HEK293 (cell line): Measurements from ENCODE around the gene C1QTNF12.

Experiments used
- CTCF ChIA-PET: fragments of 350-600 bp; formaldehyde crosslinking; extraction: SDS; loops from one replicate; lab custom pipeline; 2021; ENCODE audit warnings: antibody characterized with exemption; lab: Yijun Ruan, JAX
- POLR2A ChIA-PET: fragments of 300-600 bp; formaldehyde crosslinking; extraction: SDS; loops from one replicate; lab custom pipeline; 2020; ENCODE audit warnings: antibody characterized with exemption, inconsistent platforms; lab: Yijun Ruan, JAX
- H3K27ac ChIP-seq: fragments of 200-500 bp; sonication (Bioruptor generic); 2 replicates; pipeline ENCODE4 v1.5.1; 2014; ENCODE audit warnings: low read depth, low read length, control low read depth, inconsistent platforms; ENCODE audit errors: extremely low read depth
- H3K36me3 ChIP-seq, 2 experiments: fragments of 200-500 bp in 1 of 2; sonication (Bioruptor generic) in 1 of 2; 1 replicate in 1 of 2; 2 replicates in 1 of 2; pipeline ENCODE4 v1.5.1; 2014 to 2017; ENCODE audit warnings: inconsistent platforms in 2 of 2, low read length in 2 of 2; ENCODE audit not compliant: control insufficient read depth in 2 of 2, insufficient read depth in 1 of 2
- H3K4me1 ChIP-seq: fragments of 200-500 bp; sonication (Bioruptor generic); 2 replicates; pipeline ENCODE4 v1.5.1; 2014; ENCODE audit warnings: mild to moderate bottlenecking, low read length, inconsistent platforms; ENCODE audit not compliant: control insufficient read depth, insufficient read depth
- H3K4me3 ChIP-seq: 2 replicates; pipeline ENCODE4 v1.5.1; 2011; ENCODE audit warnings: low read depth, mild to moderate bottlenecking, control low read depth, low read length, moderate library complexity
- H3K9me3 ChIP-seq: fragments of 200-500 bp; sonication (Bioruptor generic); 2 replicates; pipeline ENCODE4 v1.5.1; 2014; ENCODE audit warnings: low read depth, low read length, inconsistent platforms; ENCODE audit not compliant: control insufficient read depth, insufficient read depth
- TCF7L2 ChIP-seq: IDR thresholded peaks from 2 replicates; pipeline ENCODE4 v1.6.1; 2011; ENCODE audit warnings: low read depth, mild to moderate bottlenecking, inconsistent platforms, low read length, moderate library complexity, borderline replicate concordance
- TRIM28 ChIP-seq: IDR thresholded peaks from 2 replicates; pipeline ENCODE4 v1.6.1; 2011; ENCODE audit warnings: low read length, control low read depth, borderline replicate concordance
- ZBTB17 ChIP-seq: fragments of 450-650 bp; formaldehyde crosslinking; IDR thresholded peaks from 2 replicates; pipeline ENCODE4 v1.5.1; 2016; ENCODE audit warnings: missing biosample characterization, missing genetic modification characterization
- ZBTB20 ChIP-seq: fragments of 450-650 bp; formaldehyde crosslinking; IDR thresholded peaks from 2 replicates; pipeline ENCODE4 v1.5.1; 2016; ENCODE audit warnings: missing biosample characterization, missing genetic modification characterization
- ZBTB49 ChIP-seq: fragments of 450-650 bp; formaldehyde crosslinking; IDR thresholded peaks from 2 replicates; pipeline ENCODE4 v1.5.1; 2016; ENCODE audit warnings: missing biosample characterization, missing genetic modification characterization, low read depth
- ZFP37 ChIP-seq: fragments of 450-650 bp; formaldehyde crosslinking; IDR thresholded peaks from 2 replicates; pipeline ENCODE4 v1.5.1; 2016; ENCODE audit warnings: missing biosample characterization, missing genetic modification characterization
- ZFP69B ChIP-seq: fragments of 450-650 bp; formaldehyde crosslinking; IDR thresholded peaks from 2 replicates; pipeline ENCODE4 v1.5.1; 2016; ENCODE audit warnings: missing biosample characterization, missing genetic modification characterization
- ZNF148 ChIP-seq: fragments of 450-650 bp; formaldehyde crosslinking; IDR thresholded peaks from 2 replicates; pipeline ENCODE4 v1.5.0; 2017; ENCODE audit warnings: missing biosample characterization, missing genetic modification characterization, borderline replicate concordance
- ZNF16 ChIP-seq: fragments of 450-650 bp; formaldehyde crosslinking; IDR thresholded peaks from 2 replicates; pipeline ENCODE4 v1.5.1; 2016; ENCODE audit warnings: low read depth, missing biosample characterization, missing genetic modification characterization
- ZNF184 ChIP-seq: fragments of 450-650 bp; IDR thresholded peaks from 2 replicates; pipeline ENCODE4 v1.5.1; 2018; ENCODE audit warnings: missing biosample characterization, mild to moderate bottlenecking, missing genetic modification characterization
- ZNF211 ChIP-seq: fragments of 450-650 bp; formaldehyde crosslinking; IDR thresholded peaks from 2 replicates; pipeline ENCODE4 v1.5.1; 2016; ENCODE audit warnings: low read depth, missing biosample characterization, missing genetic modification characterization
- ZNF221 ChIP-seq: fragments of 450-650 bp; formaldehyde crosslinking; IDR thresholded peaks from 2 replicates; pipeline ENCODE4 v1.5.1; 2017; ENCODE audit warnings: missing biosample characterization, missing genetic modification characterization, borderline replicate concordance
- ZNF274 ChIP-seq, 2 experiments: fragments of 200-500 bp in 1 of 2; fragments of 450-650 bp in 1 of 2; sonication (Bioruptor generic) in 1 of 2; formaldehyde crosslinking in 1 of 2; IDR thresholded peaks; 2 replicates each; pipeline versions ENCODE4 v1.5.1 to v1.6.1; 2014 to 2016; ENCODE audit warnings: borderline replicate concordance in 1 of 2, inconsistent platforms in 1 of 2, low read length in 1 of 2, missing biosample characterization in 1 of 2, missing genetic modification characterization in 1 of 2
- ZNF350 ChIP-seq: fragments of 450-650 bp; formaldehyde crosslinking; IDR thresholded peaks from 2 replicates; pipeline ENCODE4 v1.5.0; 2017; ENCODE audit warnings: missing biosample characterization, mild to moderate bottlenecking, missing genetic modification characterization
- ZNF423 ChIP-seq: fragments of 450-650 bp; formaldehyde crosslinking; IDR thresholded peaks from 2 replicates; pipeline ENCODE4 v1.5.1; 2016; ENCODE audit warnings: missing biosample characterization, missing genetic modification characterization
- ZNF560 ChIP-seq: fragments of 450-650 bp; formaldehyde crosslinking; IDR thresholded peaks from 2 replicates; pipeline ENCODE4 v1.5.1; 2017; ENCODE audit warnings: missing biosample characterization, missing genetic modification characterization, borderline replicate concordance
- ZNF623 ChIP-seq: fragments of 450-650 bp; formaldehyde crosslinking; IDR thresholded peaks from 2 replicates; pipeline ENCODE4 v1.5.1; 2016; ENCODE audit warnings: missing biosample characterization, missing genetic modification characterization
- ZNF664 ChIP-seq: fragments of 450-650 bp; formaldehyde crosslinking; IDR thresholded peaks from 2 replicates; pipeline ENCODE4 v1.5.1; 2016; ENCODE audit warnings: missing biosample characterization, missing genetic modification characterization
- ZNF76 ChIP-seq: fragments of 450-650 bp; formaldehyde crosslinking; IDR thresholded peaks from 2 replicates; pipeline ENCODE4; 2016; ENCODE audit warnings: low read depth, missing biosample characterization, missing genetic modification characterization, borderline replicate concordance
- ZNF785 ChIP-seq: fragments of 450-650 bp; formaldehyde crosslinking; IDR thresholded peaks from 2 replicates; pipeline ENCODE4 v1.5.1; 2016; ENCODE audit warnings: missing biosample characterization, missing genetic modification characterization
- ZNF837 ChIP-seq: fragments of 450-650 bp; formaldehyde crosslinking; IDR thresholded peaks from 2 replicates; pipeline ENCODE4 v1.5.1; 2016; ENCODE audit warnings: missing biosample characterization, missing genetic modification characterization
- TF ChIP-seq, protein P1 (sequence below): fragments of 450-650 bp; formaldehyde crosslinking; IDR thresholded peaks from 2 replicates; pipeline ENCODE4; 2016; ENCODE audit warnings: missing biosample characterization, missing genetic modification characterization
- TF ChIP-seq, protein P2 (sequence below): fragments of 450-650 bp; formaldehyde crosslinking; IDR thresholded peaks from 2 replicates; pipeline ENCODE4 v1.5.1; 2016; ENCODE audit warnings: missing biosample characterization, missing genetic modification characterization
- TF ChIP-seq, protein P3 (sequence below): fragments of 450-650 bp; formaldehyde crosslinking; IDR thresholded peaks from 2 replicates; pipeline ENCODE4 v1.5.1; 2016; ENCODE audit warnings: missing biosample characterization, missing genetic modification characterization
- TF ChIP-seq, protein P4 (sequence below): fragments of 450-650 bp; formaldehyde crosslinking; IDR thresholded peaks from 2 replicates; pipeline ENCODE4 v1.5.1; 2016; ENCODE audit warnings: missing biosample characterization, missing genetic modification characterization

Gene C1QTNF12

DNA sequence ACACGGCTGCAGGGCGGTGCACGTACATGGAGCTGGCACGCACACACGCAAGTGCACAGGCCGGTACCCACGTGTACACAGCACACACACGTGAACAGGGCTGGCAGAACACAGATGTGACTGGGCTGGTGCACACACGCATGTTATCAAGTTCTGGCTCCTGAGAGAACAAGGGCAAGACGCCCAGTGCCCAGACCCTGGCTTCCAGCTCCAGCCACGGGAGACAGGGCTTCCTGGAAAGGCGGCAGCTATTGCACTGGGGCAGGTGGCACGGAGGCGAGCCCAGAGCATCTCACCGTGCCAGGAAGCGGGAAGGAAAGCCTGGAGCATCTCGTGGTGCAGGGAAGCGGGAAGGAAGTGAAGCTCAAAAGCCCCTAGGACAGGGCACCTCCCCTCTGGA, 20.6 kb downstream of the C1QTNF12 start (continued):
- TF ChIP-seq TCF7L2 (no peak), ZNF76 (tag by site-specific recombination) (no peak), ZBTB17 (tag by site-specific recombination) (no peak), ZBTB49 (tag by site-specific recombination) (no peak), ZFP69B (tag by site-specific recombination) (no peak), ZNF423 (no peak), ZBTB20 (tag by site-specific recombination) (no peak), ZNF148 (tag by site-specific recombination) (no peak)
- TF ChIP-seq, protein P1, sequence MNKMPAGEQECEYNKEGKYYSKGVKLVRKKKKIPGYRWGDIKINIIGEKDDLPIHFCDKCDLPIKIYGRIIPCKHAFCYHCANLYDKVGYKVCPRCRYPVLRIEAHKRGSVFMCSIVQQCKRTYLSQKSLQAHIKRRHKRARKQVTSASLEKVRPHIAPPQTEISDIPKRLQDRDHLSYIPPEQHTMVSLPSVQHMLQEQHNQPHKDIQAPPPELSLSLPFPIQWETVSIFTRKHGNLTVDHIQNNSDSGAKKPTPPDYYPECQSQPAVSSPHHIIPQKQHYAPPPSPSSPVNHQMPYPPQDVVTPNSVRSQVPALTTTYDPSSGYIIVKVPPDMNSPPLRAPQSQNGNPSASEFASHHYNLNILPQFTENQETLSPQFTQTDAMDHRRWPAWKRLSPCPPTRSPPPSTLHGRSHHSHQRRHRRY (tag by site-specific recombination) = no peak
- TF ChIP-seq, protein P2, sequence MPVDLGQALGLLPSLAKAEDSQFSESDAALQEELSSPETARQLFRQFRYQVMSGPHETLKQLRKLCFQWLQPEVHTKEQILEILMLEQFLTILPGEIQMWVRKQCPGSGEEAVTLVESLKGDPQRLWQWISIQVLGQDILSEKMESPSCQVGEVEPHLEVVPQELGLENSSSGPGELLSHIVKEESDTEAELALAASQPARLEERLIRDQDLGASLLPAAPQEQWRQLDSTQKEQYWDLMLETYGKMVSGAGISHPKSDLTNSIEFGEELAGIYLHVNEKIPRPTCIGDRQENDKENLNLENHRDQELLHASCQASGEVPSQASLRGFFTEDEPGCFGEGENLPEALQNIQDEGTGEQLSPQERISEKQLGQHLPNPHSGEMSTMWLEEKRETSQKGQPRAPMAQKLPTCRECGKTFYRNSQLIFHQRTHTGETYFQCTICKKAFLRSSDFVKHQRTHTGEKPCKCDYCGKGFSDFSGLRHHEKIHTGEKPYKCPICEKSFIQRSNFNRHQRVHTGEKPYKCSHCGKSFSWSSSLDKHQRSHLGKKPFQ (tag by site-specific recombination) = no peak
- TF ChIP-seq, protein P3, sequence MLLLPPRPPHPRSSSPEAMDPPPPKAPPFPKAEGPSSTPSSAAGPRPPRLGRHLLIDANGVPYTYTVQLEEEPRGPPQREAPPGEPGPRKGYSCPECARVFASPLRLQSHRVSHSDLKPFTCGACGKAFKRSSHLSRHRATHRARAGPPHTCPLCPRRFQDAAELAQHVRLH (tag by site-specific recombination) = no peak

- ChIA-PET POLR2A (no interaction called here), CTCF (interaction anchor here (1.8 kb wide), 1 partner anchor 103 kb away, joined by 5 read pairs; no protein-coding TSS in a partner anchor)
- H3K4me3 ChIP-seq = no peak overlapping the region
- no peaks in the 10 kb centered on the region for H3K9me3 ChIP-seq
- peaks cover 4 to 96% of the 10 kb centered on the region in 2 experiments; a peak in 2 of 3 replicates for H3K36me3 ChIP-seq
- TF ChIP-seq, protein P4, sequence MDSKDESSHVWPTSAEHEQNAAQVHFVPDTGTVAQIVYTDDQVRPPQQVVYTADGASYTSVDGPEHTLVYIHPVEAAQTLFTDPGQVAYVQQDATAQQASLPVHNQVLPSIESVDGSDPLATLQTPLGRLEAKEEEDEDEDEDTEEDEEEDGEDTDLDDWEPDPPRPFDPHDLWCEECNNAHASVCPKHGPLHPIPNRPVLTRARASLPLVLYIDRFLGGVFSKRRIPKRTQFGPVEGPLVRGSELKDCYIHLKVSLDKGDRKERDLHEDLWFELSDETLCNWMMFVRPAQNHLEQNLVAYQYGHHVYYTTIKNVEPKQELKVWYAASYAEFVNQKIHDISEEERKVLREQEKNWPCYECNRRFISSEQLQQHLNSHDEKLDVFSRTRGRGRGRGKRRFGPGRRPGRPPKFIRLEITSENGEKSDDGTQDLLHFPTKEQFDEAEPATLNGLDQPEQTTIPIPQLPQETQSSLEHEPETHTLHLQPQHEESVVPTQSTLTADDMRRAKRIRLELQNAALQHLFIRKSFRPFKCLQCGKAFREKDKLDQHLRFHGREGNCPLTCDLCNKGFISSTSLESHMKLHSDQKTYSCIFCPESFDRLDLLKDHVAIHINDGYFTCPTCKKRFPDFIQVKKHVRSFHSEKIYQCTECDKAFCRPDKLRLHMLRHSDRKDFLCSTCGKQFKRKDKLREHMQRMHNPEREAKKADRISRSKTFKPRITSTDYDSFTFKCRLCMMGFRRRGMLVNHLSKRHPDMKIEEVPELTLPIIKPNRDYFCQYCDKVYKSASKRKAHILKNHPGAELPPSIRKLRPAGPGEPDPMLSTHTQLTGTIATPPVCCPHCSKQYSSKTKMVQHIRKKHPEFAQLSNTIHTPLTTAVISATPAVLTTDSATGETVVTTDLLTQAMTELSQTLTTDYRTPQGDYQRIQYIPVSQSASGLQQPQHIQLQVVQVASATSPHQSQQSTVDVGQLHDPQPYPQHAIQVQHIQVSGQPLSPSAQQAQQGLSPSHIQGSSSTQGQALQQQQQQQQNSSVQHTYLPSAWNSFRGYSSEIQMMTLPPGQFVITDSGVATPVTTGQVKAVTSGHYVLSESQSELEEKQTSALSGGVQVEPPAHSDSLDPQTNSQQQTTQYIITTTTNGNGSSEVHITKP (tag by site-specific recombination) = no peak
- TF ChIP-seq ZNF623 (tag by site-specific recombination) (no peak), ZNF350 (tag by site-specific recombination) (no peak), ZFP37 (tag by site-specific recombination) (no peak), ZNF560 (no peak), ZNF837 (no peak), ZNF184 (tag by site-specific recombination) (no peak), ZNF16 (tag by site-specific recombination) (no peak), ZNF785 (tag by site-specific recombination) (no peak), ZNF274 (IDR thresholded peaks at IDR 0.05; ENCODE audit: low read length) (no peak), ZNF274 (tag by site-specific recombination; IDR thresholded peaks at IDR 0.05; ENCODE audit: borderline replicate concordance) (no peak), ZNF211 (no peak), ZNF664 (tag by site-specific recombination) (no peak), TRIM28 (no peak), ZNF221 (tag by site-specific recombination) (no peak)
- no peak overlapping the region for H3K27ac ChIP-seq
- H3K4me1 ChIP-seq = no peaks in the 10 kb centered on the region
Measured at GRCh38 chr1:1225238-1225845, 21.2 kb downstream of the C1QTNF12 start.
